COR-L47 (cell line): ENCODE data around the gene POLD4.

Experiments used
- DNase-seq: peaks from one replicate; lab custom pipeline; 2025; lab: John Stamatoyannopoulos, UW

Gene POLD4

DNA sequence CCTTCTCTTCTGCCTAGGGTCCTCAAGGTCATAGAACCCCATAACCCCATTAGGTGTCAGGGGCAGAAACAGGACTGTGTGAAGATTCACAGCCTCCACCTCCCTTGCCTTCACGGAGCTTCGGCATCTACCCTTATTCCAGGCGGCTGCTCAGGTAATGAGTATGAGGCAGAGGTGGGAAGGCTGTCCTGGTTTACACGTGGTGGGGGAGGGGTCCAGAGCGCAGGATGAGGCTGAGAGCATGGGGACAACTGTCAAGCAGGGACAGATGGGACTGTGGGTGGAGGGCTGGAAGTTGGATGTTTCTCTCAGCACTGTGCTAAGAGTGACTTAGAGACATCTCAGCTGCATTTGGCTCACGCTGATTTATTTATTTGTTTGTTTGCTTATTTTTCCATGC lies 34.2 kb upstream of the POLD4 start:
- DNase-seq, result no peak

DNA sequence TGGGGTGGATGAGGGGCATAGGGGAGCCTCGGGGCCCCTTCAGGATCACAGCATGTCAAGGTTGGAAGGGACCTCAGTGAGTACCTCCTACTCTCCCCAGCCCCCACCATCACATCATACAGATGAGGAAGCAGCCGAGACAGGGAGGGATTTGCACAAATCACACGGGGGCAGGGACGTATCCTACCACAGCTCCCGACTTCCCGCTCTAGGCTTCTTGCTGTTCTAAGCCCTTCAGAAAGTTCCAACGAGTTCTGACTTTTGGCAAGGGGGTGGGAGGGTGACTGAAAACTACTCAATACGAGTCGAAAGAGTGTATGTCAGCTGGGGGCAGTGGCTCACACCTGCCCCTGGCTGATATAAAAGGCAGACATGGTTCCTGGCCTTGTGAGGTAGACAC lies 33.7 kb upstream of the POLD4 start:
- no peak for DNase-seq

DNA sequence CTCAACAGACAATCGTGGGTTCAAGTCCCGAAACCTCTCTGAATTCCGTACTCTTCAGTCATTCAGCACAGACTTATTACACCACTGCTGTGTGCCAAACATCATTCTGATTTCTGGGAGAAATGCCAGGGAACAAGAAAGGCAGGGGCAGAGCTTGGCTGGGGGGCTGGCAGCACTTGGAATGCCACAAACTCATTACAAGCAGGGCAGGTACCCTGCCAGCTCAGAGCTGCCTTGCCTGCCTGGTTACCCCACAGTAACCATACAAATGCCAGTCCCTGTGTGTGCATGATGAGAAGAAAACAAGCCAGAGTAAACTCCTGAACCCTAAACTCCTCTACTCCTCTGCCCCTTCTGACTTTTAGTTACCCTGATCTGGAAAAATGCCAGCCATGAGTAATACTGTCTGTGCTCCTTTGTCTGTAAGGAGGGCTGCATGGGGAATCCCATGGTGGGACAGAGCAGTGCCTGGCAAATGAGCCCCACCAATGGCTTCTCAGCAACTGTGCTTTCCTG lies 31.6 kb upstream of the POLD4 start:
- DNase-seq, result peak; percentile 55

DNA sequence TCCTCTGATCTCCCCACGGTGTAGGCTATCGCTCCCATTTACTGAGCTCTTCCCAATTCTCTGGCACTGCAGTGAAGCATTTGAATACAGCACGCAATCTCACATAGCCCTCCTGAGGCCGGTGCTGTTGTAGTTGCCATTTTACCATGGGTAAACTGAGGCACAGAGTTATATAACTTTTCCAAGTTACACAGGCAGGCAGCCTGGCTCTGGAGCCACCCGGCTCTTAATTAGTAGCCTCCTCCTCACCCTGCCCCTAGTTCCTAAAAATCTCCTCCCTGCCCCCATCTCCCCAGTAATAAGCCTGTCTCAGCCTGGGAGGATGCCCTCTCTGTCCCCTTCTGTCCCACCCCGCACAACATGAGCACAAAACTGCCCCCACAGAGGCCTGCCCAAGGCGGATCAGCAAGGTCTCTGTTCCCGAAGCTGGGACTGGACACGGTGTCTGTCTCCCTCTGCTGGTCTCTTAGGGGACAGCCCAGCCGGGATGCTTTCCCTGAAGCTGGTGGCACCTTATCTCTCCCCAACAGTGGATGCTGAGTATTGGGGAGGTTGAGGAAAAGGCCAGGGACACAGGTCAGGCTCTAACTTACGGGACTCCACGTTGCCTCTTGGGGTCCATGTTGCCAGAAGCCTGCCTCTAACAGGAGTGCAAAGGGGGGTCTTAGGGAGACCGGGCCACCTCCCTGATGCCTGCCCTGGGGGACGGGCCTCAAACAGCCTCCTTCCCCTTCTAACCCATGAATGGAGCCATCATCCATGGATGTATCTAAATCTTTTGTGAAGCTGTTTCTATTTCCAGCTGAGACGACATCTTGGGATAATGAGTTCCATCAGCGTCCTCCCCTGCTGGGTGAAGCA lies 29.2 kb upstream of the POLD4 start:
- peak; percentile 30 for DNase-seq

DNA sequence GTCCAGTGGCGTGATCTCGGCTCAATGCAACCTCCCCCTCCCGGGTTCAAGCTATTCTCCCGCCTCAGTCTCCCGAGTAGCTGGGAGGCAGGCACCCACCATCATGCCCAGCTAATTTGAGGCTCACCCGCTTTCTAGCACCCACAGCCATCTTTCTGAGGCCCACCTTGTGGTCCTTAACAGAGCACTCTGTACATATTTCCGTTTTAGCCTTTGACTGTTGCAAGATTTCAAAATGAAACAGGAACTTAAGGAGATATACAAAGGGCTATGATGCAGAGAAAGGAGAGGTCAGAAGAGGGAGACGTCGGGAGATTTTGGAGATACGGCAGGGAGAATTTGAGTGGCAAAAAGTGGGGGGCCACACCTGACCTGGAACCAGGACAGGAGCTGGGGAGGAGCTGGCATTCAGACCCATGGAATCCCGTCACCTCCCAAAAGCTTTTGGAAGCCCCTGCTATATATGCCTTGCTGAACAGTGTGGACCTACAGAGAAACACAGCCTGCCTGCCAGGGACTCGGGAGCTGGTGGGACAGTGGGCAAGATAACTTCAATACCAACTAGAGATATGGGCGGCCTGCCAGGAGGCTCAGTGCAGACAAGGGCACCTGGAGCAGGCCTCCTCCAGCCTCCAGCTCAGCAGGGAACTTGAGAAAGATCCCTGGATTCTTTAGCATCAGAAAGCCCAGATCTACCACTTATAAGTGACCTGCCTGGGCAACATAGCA lies 28.1 kb upstream of the POLD4 start:
- no peak for DNase-seq

DNA sequence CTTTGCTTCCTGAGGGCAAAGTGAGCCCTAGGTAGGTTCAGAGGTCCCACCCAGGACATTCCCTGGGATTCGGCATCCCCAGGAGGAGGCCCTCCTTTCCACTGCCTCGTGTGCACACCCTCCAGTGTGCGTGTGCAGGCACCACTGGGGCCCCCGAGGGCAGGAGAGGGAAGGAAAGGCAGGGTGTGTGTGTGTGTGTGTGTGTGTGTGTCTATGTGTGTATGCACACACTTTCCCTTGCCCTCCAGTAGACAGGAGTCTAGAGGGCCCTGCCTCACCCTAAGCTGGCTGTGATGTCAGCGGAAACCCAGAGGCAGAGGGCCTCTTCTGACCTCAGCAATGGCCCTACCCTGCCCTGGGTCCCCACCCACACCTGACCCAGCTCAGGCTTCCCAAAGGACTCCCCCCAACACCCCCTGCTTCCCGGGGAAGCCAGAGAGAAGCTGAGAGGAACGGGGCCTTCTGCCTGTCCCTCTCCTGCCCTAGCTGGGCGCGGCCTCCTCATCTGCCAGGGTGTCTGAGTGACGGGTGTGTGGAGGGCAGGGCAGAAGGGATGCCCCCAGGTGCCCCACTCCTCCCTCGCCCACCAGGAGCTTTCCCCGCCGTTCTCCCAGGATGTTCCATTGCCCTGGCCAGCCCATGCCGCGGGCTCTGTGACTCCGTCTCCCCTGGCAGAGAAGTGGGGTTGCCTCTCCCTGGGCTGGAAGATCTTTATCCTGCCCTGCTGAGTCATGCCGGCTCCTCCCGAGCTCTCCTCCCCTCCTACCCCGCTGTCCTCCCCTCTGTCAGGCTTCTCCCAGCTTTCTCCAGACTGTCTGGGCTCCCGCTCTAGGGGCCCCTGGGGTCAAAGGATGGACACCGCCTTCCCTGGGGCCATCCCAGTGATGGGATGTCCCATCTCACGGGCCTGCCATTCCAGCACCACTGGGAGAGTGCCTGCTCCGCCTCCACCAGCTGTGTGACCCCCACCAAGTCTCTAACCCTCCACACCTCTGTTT lies 26.0 kb upstream of the POLD4 start:
- DNase-seq, result no peak

DNA sequence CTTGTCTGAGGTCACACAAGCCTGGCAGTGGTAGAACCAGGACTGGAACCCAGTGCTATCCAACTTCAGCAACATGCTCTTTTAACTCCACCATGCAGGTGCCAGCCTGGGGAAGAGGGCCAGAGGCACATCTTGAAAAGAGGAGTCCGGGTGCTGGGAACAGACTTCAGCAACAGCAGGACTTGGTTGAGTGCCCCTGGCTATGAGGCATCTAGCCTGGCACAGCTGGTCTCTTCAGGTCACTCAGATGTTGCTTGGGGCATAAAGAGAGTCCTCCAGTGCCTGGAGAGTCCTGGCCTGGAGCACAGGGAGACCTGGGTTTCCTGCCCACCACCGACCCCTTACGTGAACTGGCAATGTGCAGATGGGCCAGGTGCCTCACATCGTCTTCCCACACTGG lies 25.2 kb upstream of the POLD4 start:
- no peak for DNase-seq

DNA sequence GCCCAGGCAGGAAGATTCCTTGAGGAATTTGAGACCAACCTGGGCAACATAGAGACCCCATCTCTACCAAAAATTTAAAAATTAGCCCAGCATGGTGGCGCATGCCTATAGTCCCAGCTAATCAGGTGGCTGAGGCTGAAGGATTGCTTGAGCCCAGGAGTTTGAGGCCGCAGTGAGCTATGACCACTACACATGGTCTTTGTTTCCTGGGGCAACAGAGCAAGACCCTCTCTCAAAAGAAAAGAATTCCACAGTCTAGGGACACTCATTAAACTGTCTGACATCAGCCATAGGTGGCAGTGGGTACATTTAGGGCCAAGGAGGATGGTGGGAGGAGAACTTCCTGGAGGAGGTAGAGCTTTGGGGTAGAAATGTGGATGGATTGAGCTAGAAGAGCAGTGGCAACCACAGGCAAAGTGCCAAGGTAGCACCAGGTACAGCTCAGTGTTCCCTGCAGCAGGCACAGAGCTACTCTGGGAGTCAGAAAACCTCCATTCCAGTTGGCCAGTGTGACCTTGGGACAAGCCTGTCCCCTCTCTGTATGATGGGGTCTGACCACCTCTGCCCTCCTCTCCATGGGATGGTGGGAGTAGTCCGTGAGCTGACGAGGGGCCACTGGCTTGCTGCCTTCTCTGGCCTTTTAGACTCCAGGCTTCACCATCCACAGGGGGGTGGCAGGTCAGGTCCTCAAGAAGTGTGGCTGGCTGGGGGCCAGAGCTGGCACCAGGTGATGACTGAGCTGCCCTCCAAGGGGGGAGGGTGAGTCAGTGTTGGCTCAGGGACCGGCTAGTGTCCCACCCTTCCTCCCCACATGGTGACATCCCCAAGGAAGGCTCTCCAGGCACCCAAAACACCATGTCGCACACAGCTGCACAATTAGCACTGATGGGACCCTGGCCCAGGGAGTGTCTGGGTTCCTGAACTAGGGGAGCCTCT lies 23.8 kb upstream of the POLD4 start:
- no peak for DNase-seq

DNA sequence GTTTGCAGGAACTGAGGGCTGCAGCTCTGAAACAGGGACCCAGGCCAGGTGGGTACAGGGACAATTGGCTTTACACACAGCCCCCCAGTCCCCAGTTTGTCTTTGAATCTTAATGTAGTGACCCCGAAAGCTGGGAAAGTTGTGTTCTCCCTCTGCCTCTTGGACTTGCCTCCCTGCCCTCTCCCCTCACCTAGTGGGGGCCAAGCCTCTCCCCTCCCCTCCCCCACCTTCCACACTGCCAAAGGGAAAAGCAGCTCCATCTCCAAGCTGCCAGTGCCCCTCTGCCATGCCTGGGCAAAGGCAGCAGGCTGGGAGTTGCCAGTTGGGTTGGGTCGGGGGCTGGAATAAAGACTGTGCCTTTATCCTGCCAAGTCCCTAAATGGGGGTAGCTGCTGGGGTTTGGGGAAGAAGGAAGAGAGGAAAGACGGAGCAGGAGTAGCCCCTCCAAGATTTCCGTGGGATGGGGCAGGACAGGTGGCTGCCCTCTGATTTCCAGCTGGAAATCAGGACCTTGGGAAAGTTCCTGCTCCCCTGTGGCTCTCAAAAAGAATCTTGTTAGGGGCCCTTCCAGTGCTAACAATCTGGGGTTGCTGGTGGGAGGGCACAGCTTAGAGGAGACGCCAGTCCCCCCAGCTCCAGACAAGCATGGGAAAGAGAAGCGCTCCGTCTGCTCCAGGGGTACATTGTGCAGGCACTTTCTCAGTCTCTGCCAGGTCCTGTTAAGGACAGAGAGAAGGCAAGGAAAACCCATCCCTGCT lies 22.9 kb upstream of the POLD4 start:
- DNase-seq, result no peak

DNA sequence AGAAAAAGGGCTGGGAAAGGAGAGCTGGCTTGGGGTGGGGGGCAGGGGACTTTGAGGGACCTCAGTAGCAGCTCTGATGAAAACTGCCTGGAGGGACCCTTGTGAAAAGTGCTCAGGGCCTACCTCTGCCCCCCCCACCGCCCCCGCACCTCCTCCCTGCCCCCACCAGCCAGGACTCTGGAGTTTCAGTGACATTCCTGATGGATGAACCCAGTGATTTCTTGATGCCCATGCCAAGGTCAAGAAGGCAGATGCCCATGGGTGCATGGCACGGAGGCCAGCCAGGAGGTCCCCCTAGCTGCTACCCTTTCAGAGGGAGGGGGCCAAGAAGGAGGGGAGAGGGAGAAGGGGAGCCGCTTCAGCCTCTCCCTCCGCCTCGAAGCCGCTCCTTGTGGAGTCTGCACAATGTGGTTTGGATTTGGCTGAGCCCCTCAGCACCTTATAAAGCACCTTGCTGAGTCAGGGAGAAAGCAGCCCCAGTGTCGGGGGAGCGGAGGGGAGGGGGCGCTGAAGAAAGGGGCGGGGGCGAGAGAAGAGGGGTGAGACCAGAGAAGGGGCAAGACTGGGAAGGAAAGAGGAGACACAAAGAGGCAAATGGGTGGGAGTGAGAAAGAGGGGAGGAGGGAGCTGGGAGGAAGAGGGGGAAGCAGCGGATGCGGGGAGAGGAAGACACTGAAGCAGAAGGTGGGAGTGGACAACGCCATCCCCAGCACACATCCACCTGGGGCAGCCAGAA lies 22.1 kb upstream of the POLD4 start:
- DNase-seq, result no peak

DNA sequence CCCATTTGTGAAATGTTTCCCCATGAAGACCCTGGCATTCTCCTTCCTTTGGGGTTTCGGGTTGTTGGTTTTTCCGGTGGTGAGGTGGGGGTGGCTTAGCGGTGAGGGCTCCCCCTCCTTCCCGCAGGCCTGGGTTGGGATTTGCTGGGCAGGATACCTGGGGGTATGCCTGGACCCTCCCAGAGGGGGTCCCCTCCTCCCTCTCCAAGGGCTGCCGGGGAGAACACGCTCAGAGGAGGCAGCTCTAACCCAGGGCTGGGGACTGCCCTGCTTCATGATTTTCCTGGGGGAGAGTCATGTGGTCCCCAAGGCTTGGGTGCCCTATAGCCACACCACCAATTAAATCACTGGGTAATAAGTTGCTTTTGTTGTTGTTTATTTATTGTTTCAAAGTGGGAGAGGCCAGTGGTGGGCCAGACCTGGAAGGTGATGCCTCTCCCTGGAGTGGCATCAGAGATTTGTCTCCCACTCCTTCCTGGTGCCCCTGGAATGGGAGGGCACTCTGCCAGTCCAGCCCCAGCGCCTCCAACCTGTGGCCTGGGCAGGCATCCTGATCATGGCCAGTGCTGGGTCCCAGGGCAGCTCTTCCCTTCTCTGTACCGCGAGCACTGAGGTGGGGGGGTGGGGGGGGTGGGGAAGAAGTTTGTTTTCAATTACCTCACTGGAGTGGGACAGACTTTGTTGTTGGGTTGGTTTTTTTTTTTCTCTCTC lies 21.4 kb upstream of the POLD4 start:
- DNase-seq, result no peak

DNA sequence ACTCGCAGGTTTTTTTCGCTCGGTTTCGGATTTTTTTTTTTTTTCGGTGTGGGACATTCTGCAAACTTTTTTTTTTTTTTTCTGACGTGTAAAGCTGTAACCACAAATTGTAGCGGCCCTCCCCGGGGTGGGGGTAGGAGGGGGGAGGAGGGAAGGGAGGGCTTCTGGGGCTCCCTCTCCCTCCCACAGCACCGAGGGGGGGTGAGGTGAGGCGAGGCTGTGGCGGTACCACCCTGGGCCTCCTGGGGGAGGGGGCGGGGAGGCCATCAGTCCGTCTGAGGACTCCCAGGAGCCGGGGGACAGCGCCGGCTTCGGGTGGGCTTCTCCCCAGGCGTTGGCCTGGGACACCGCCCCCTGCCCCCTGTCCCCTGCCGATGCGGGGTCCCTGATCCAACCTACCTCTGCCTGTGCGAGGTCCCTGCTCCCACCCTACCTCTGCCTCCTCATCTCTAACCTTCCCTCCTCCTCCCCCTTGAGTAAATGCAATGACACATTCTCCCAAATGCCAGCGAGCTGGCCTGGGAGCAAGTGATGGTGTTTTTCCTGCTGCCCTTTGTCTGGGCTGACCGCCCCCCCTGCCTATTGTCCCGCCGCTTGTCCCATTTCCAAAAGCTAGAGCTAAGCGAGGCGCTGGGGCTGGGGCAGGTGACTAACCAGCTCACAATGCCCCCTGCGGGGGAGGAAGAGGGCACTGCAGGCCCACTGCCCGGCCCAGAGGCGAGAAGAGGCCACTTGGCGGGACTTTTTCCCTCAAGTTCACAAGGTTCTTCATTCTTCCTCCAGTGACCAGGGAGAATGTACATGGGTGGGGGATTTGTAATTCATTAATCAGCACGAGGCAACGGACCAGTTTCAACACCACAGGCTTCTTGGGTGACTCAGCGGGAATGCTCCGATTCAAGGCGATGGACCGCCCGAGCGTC lies 20.6 kb upstream of the POLD4 start:
- no peak for DNase-seq

DNA sequence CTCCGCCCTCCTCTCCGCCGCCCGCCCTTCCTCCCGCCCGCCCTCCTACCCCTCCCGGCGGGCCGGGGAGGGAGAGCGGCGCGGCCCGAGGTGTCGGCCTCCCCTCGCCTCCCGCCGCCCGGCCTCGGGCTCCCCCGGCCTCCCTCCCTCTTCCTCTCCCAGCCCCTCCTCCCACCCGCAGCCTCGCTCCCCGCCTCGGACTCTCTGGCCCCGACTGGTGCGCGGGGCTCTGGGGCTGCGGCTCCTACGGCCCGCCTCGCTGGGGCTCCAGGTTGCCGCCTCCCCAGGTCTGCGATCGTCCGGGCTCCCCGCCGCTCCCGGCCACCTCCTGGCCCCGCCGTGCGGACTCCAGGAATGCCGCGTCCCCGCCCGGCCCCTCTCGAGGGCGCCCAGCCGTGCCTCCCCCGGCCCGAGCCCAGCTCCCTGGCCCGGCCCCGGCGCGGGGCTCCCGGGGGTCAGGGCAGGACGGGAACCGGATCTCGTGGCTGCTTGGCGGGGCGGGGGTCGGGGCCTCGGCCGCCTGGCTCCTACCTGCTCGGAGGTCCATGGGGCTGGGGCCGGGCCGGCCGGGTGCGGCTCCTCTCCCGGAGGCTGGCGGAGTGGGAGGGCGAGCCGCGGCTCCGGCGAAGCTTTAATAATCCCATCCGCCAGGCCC lies 19.8 kb upstream of the POLD4 start, which contains the start of gene CLCF1:
Gene CLCF1, minus strand, starts transcription at position 606 of the 655 bp plus-strand sequence. Its CDS starts 59 bp downstream, at position 547.
- no peak for DNase-seq

DNA sequence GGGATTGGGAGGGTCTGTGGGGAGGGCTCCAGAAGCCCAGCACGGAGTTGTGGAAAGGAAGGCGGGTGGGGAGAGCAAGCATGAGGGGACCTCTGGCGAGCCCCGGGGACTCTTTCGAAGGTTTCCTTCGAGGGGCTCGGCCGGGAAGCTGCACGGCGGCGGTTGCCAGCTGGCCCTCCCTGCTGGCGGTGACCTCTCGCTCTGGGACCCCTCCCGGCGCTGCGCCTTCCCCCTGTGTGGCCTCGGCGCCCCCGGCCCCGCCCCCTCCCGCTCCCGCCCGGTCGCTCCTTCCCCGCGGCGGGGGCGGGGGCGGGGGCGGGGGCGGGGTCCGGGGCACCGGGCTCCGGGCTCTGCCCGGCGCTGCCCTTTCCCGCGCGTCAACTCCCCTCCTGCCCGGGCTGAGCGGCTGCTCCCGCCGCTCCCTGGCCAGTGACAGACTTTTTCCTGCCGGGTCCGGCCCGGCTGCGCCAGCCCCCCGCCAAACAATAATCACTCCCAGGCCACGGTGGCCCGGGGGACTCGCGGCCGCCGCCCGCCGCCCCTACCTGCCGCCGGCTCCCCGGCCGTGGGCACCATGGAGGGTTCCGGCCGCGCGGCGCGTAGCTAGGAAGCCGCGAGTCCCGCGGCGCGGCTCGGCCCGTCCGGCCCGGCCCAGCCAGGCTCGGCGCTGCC lies 19.1 kb upstream of the POLD4 start:
- DNase-seq, result no peak

DNA sequence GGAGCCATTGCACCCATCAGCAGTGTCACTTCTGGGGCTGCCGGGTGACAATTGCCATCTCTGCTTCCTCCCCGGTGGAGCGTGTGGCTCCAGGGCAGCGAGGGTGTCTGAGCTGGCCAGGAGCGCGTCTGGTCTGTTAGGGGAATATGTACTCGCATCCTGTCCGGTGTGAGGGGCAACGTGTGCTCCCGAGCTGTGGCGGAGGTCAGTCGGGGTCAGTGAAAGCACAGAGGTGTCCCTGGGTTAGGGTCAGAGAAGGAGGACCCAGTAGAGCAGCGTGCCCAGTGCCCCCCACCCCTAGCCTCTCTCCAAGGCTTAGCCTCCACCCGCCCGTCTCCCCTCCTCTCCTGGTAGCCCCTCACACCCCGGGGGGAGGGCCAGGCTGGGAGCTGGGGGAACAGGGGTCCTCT lies 18.6 kb upstream of the POLD4 start:
- DNase-seq, result no peak

DNA sequence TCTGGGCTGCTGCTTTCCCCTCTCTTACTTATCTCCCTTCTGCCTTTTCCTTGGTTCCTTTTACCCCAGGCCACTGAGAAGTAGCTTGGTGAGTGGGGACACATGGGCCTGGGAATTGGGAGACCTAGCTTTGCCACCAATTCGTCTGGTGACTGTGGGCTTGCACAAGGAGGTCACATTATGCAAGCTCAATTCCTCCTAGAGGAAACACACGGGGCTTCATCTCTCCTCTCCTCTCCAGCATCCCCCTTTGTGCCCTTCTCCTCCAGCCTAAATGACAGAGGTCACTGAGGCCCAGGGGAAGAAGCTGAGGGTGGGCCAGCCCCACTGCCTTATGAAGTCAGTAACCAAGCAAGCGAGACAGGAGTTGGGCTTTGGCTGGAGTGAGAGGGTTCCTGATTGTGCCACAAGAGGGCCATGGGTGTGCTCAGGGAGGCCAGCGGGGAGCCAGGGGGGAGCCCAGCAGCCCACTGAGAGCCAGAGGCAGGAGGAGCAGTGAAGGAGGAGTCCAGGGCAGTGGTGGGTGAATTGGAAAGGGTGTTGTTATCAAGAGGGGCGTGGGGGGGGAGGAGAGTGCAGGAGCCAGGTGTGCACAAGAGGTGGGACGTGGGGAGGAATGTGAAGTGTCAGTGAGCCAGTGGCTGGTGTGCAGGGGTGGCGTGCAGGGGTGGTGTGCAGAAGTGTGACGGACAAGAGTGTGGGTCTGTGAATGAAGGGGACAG lies 18.0 kb upstream of the POLD4 start:
- DNase-seq, result no peak
